AML-193 (cell line): ENCODE measurements around the gene GMEB2.
"Not testable (repeated sequence)": the region's sequence is repeated elsewhere in the genome, so short reads cannot be mapped to it uniquely, and the experiment has no call there.

Experiments used
- DNase-seq, 2 experiments: peaks; one replicate each; lab custom pipeline; 2025; lab: John Stamatoyannopoulos, UW

GMEB2 gene

DNA sequence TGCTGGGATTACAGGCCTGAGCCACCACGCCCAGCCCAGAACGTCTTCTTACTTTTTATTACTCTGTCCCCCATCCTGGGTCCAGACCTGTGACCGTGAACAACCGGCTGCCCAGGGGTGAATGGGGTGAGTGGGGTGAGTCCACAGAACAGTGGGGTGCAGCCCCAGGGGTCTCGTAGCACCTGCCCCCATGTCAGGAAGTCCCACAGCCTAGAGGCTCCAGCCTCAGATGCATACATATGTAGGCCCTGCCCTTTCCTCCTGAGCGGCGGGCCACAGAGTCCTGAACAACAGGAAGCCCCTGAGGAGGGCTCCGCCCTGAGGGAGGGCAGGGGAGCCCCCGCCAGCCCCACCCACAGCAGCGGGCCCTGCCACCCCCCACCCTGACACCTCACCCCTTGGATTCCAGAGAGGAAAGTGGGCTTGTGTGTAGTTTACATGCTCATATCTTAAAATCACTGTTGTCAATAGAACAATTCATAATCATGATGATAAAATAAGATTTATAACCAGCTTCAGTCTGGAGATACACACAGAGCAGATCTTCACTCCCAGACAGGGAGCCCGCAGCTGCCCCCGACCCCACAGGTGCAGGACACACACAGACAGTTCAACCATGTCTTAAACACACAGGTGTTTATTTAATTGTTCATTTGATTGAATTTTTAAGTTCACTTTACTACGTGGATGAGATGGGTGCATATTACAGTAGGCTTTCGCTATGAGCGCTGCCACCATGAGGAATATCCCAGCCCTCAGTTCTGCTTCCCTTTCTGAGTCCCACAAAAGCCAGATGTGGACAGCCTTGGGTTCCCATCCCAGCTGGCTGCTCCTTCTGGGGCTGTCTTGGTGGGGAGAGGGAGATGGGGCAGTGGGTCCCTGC lies 12.4 kb upstream of the GMEB2 start:
- no peak for DNase-seq

GRCh38 chr20:63636752-63637628 lies 10.1 kb upstream of the GMEB2 start:
- no peak for DNase-seq

DNA sequence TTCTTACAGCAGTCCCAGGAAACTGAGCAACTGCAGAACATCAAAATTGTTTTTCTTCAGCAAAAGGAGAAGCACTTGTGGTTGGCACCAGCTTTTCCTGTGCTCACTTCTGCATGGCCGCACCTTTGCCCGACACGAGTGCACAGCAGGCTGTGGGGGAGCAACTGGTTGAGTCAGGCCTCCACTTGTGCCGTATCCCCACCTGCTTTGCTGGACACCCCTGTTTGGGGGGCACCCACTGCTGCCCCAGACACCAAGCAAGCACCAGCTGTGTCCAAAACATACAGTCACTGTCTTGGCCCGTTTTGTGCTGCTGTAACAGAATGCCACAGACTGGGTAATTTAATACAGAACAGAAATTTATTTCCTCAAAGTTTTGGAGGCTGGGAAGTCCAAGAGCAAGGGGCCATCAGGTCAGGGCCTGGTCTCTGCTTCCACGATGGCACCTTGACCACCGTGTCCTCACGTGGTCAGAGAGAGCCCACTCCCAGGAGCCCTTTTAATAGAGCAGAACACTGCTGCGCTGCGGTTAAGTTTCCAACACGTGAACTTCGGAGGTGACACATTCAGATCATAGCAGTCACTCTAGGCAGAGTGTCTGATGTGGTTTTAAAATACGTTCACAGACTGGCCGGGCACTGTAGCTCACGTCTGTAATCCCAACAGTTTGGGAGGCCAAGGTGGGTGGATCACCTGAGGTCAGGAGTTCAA lies 8.7 kb upstream of the GMEB2 start:
- DNase-seq = peak; percentile 79 to 85

- DNase-seq = no peak
These were observed 6.8 kb upstream of the GMEB2 start for GRCh38 chr20:63633732-63634131.

GRCh38 chr20:63631426-63631825 lies 4.5 kb upstream of the GMEB2 start:
- DNase-seq = not testable (repeated sequence)

- not testable (repeated sequence) for DNase-seq
These were observed 4.1 kb upstream of the GMEB2 start for GRCh38 chr20:63630956-63631355.

DNA sequence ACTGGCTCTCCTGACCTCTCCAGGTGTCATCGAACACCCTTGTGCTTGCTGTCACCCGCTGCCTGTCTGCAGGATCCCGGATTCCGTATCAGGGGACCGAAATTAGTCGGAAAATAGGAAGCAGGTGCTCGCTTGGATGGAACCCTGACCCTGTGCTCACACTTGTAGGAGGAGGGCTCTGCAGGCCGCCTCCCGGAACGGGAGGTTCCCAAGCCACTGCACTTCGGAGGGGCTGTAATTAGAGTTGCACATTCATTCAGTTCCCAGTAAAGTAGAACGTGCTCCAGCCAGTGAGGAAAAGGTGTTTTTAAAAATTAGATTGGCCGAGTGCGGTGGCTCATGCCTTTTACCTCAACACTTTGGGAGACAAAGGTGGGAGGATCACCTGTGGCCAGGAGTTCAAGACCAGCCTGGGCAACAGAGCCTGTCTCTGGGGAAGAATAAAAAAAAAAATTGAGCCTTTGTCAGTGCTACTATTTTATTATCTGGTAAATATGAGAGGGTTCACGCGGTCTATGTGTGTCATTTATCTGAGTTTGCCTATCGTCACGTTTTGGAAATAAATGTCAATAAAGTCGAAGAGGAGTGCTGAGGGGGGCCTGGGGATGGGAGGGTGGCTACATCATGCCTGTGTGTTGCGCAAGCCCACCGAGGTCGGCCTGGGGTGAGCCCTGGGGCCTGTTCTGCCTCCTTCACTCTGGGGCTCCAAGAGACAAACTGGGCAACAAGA lies 1.5 kb upstream of the GMEB2 start:
- DNase-seq = peak; percentile 78 to 81

DNA sequence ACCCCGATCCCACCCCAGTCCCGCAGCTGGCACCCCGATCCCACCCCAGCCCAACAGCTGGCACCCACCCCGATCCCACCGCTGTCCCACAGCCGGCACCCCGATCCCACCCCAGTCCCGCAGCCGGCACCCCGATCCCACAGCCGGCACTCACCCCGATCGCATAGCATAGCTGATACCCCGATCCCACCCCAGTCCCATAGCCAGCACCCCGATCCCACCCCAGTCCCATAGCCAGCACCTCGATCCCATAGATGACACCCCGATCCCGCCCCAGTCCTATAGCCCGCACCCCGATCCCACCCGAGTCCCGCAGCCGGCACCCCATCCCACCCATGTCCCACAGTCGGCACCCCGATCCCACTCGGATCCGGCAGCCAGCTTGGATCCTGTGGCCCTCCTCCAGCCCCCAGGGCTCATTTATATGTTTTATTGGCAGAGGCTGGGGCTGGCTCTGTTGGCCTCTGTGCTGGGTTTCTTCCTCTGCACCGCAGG lies 897 bp upstream of the GMEB2 start:
- no peak for DNase-seq

DNA sequence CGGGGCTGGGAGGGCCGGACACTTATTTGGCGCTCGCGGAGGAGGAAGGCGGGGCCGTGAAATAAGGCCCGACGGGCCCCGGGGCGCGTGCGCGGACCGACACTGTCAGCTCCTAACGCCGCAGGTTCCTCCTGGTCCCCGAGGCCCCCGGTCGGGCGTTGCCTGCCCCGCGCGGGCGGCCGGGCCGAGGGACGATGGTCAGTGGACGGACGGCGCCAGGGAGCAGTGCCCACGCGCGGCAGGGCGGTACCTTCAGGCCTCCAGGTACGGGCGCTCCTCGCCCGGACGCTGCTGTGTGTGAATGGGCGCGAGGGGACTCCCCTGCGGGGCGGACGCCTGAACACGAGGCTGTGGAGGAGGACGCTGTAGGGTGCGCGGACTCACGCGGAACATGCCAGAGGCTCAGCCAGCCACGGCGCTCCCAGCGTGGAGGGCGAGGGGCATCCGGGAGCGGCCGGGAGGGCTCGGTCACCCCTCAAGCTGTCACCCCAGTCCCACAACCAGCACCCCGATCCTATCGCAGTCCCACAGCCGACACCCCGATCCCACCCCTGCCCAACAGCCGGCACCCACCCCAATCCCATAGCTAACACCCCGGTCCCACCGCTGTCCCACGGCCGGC lies 339 bp upstream of the GMEB2 start:
- DNase-seq = peak; percentile 69 to 81

DNA sequence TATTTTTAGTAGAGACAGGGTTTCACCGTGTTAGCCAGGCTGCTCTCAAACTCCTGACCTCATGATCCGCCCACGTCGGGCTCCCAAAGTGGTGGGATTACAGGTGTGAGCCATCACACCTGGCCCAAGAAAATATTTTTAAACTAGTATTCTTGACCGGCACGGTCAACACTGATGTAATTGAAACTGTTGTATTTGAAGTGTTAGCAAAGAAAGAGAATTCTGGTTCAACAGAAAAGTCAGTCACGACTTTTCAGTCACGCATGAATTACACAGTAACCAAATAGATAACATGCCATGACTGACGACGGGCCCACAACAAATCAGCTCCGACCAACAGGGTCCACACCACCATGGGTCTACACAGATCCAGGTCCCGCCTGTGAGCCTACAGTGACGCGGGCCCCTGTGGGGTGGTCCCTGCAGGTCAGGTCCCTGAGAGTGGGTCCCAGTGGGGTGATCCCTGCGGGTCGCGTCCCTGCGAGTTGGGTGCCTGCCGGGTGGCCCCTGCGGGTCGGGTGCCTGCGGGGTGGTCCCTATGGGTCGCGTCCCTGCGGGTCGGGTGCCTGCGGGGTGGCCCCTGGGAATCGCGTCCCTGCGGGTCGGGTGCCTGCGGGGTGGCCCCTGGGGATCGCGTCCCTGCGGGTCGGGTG lies 1.0 kb downstream of the GMEB2 start:
- DNase-seq = peak in 1 of 2 experiments; percentile 2

GRCh38 chr20:63624486-63624885 lies 2.4 kb downstream of the GMEB2 start:
- peak in 1 of 2 experiments; percentile 15 for DNase-seq

DNA sequence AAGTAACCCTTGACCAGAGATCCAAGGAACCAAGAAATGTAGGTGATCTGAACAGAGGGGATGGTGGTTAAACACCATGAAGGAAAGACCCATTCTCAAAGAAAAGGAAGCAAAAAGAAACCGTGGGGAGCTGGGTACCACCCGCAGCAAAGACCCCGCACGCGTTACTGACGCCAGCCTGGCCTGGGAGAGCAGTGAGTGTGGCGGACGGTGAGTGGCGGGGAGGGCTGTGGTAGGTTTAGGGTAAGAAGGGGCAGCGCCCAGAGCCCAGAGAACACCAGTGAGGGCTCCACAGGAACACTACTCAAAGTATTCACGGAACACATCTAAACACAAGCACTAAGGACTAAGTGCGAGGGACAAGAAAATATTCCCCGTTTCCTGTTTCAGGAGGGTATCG lies 4.2 kb downstream of the GMEB2 start:
- no peak for DNase-seq

- no peak for DNase-seq
These were observed 4.8 kb downstream of the GMEB2 start for GRCh38 chr20:63622096-63622495.

DNA sequence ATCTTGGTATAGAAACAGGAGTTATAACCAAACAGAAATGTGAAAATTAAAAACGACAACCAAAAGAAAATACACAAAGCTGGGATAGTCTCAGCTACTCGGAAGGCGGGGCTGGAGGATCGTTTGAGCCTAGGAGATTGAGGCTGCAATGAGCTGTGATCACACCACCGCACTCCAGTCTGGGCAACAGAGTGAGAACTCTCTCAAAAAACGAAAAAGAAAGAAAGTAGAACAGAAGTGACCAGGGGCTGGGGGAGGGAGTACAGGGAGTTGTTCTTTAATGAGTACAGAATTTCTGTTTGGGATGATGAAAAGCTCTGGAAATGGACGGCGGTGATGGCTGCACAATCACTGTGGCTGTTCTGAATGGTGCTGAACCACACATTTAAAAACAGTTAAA lies 5.9 kb downstream of the GMEB2 start:
- DNase-seq = no peak

DNA sequence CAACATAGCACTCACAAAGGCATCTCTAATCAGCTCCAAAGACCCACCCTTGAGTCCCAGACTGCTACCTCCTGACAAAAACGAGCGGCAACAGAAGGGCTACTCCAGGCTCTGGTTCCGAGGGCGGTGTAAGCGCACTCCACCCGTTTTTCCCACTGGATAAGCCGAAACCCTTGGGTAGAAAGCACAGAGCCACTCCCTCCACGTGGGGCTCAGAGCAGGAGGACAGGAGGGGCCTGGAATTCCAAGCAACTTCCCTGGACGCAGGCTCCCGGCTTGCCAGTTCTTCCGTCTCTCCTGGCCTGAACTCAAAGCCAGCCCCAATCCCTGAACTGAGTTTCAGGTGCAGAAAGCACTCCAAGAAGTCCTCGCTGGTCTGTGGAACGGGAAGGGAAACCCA lies 7.4 kb downstream of the GMEB2 start:
- DNase-seq = no peak

- no peak for DNase-seq
These were observed 7.8 kb downstream of the GMEB2 start for GRCh38 chr20:63619086-63619485.

- no peak for DNase-seq
These were observed 8.5 kb downstream of the GMEB2 start for GRCh38 chr20:63618291-63618980.

- no peak for DNase-seq
These were observed 9.0 kb downstream of the GMEB2 start for GRCh38 chr20:63617876-63618265.

DNA sequence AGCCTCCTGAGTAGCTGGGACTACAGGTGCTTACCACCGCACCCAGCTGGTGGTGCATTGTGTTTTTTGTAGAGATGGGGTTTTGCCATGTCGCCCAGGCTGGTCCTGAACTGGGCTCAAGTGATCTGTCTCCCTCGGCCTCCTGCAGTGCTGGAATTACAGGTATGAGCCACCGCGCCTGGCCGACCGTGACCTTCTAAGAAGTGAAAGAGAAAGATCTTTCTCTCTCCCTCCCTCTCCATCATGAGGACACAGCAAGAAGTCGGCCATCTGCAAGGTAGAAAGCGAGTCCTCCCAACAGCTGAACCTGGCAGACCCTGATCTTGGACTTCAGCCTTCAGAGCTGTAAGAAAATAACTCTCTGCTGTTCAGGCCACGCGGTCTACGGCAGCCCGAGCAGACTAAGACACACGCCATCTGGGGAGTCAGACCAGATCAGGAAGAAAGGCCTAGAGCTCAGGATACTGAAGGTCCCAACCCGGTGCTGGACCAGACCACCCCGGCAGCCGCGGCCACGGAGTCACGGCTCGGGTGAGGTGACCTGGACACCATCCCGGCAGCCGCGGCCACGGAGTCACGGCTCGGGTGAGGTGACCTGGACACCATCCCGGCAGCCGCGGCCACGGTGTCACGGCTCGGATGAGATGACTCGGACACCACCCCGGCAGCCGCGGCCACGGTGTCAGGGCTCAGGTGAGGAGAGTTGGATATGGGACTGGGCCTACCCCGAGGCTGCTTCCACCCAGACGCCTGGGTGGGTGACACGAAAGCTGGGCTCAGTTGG lies 9.6 kb downstream of the GMEB2 start:
- no peak for DNase-seq
